Keratinocyte (primary cell): ENCODE data around the gene NDUFB11. TPM values are rescaled to one million over a fixed set of nuclear protein-coding genes. Genes with fewer than 3 reads are reported as not detected.

Source experiments
- DNase-seq: peaks from one replicate; pipeline ENCODE4 v3.0.0-alpha.2; 2011; ENCODE audit warnings: low read depth, missing footprints, low spot score
- FAIRE-seq: peaks from 2 replicates; lab custom pipeline; 2011; peaks lifted over from hg19 to GRCh38; lab: Jason Lieb, UNC
- H2AFZ ChIP-seq: 2 replicates; pipeline ENCODE4 v1.6.0; 2012; ENCODE audit warnings: low read length, control low read depth, inconsistent platforms; ENCODE audit not compliant: control insufficient read depth
- H3K27ac ChIP-seq: 2 replicates; pipeline ENCODE4 v1.5.1; 2011; ENCODE audit warnings: low read length; ENCODE audit not compliant: control insufficient read depth, insufficient read depth
- H3K27me3 ChIP-seq: 3 replicates; pipeline ENCODE4 v1.6.0; 2011; ENCODE audit warnings: low read length; ENCODE audit not compliant: control insufficient read depth, insufficient read depth; ENCODE audit errors: extremely low read depth
- H3K36me3 ChIP-seq, 2 experiments: 2 replicates in 1 of 2; 3 replicates in 1 of 2; pipeline ENCODE4 v1.5.1; 2011; ENCODE audit warnings: low read length in 2 of 2, mild to moderate bottlenecking in 1 of 2; ENCODE audit not compliant: control insufficient read depth in 2 of 2, insufficient read depth in 2 of 2; ENCODE audit errors: extremely low read depth in 1 of 2
- H3K4me1 ChIP-seq: 3 replicates; pipeline ENCODE4 v1.5.1; 2011; ENCODE audit warnings: low read length; ENCODE audit not compliant: control insufficient read depth, insufficient read depth; ENCODE audit errors: extremely low read depth
- H3K4me2 ChIP-seq: 3 replicates; pipeline ENCODE4 v1.6.0; 2011; ENCODE audit warnings: low read depth, low read length; ENCODE audit not compliant: control insufficient read depth, insufficient read depth; ENCODE audit errors: extremely low read depth
- H3K4me3 ChIP-seq, 3 experiments: fragments of 200-600 bp in 1 of 3; sonication (generic) in 1 of 3; 2 replicates in 2 of 3; 3 replicates in 1 of 3; pipeline ENCODE4 v1.5.1; 2011 to 2016; ENCODE audit warnings: low read length in 3 of 3, mild to moderate bottlenecking in 3 of 3, control low read depth in 2 of 3, inconsistent platforms in 1 of 3, low read depth in 1 of 3, mixed read lengths in 1 of 3, mixed run types in 1 of 3, moderate library complexity in 1 of 3; ENCODE audit not compliant: control insufficient read depth in 2 of 3, insufficient read depth in 2 of 3; ENCODE audit errors: extremely low read depth in 1 of 3
- H3K79me2 ChIP-seq: 2 replicates; pipeline ENCODE4 v1.6.0; 2012; ENCODE audit warnings: low read length; ENCODE audit not compliant: control insufficient read depth, insufficient read depth
- H3K9ac ChIP-seq: 3 replicates; pipeline ENCODE4 v1.6.0; 2011; ENCODE audit warnings: low read length; ENCODE audit not compliant: control insufficient read depth, insufficient read depth; ENCODE audit errors: extremely low read depth
- H3K9me1 ChIP-seq: 3 replicates; pipeline ENCODE4 v1.6.0; 2011; ENCODE audit warnings: low read length; ENCODE audit not compliant: control insufficient read depth, insufficient read depth; ENCODE audit errors: extremely low read depth
- H3K9me3 ChIP-seq: 2 replicates; pipeline ENCODE4 v1.5.1; 2012; ENCODE audit warnings: low read depth, low read length; ENCODE audit not compliant: control insufficient read depth
- H4K20me1 ChIP-seq: 3 replicates; pipeline ENCODE4 v1.6.0; 2011; ENCODE audit warnings: low read length; ENCODE audit not compliant: control insufficient read depth, insufficient read depth; ENCODE audit errors: extremely low read depth
- EZH2 ChIP-seq: IDR thresholded peaks from one replicate; pipeline ENCODE4 v1.6.1; 2012; ENCODE audit warnings: inconsistent platforms, mild to moderate bottlenecking, low read length, moderate library complexity
- dilution Hi-C: fragments of 300-500 bp; cut with MboI; formaldehyde crosslinking; loops from one replicate; pipeline ENCODE4 v1.7.0; 2020; ENCODE audit warnings: low sequenced_read_pairs; ENCODE audit not compliant: extremely low pct_ligation_motif_present
- polyA plus RNA-seq, 5 experiments: library from polyadenylated mRNA; depleted of rRNA in 3 of 5; stranded (reverse) in 3 of 5; stranded (forward) in 1 of 5; unstranded in 1 of 5; fragments of >200 nt; gene quantifications; 1 replicate in 1 of 5; 2 replicates in 3 of 5; 3 replicates in 1 of 5; pipeline versions ENCODE4 v1.2.1 to v1.2.3, GENCODE V29; 2011 to 2012; ENCODE audit warnings: missing spikeins in 2 of 5, low read depth in 1 of 5, low replicate concordance in 1 of 5
- TF ChIP-seq, protein P1 (sequence below), 3 experiments: IDR thresholded peaks in 1 of 3; conservative IDR thresholded peaks in 1 of 3; optimal IDR thresholded peaks in 1 of 3; 2 replicates in 2 of 3; 3 replicates in 1 of 3; pipeline versions ENCODE3 to v1.5.1; 2011; ENCODE audit warnings: low read length in 3 of 3, mild to moderate bottlenecking in 3 of 3, moderate library complexity in 2 of 3, control low read depth in 1 of 3, inconsistent platforms in 1 of 3; ENCODE audit not compliant: insufficient read depth in 2 of 3; ENCODE audit errors: extremely low read depth in 1 of 3

NDUFB11 gene
- polyA plus RNA-seq, 1 donor (not counting 4 experiments of a cell fraction or from before 2014, with no cell fraction given), result 39.3 TPM

- H3K27ac ChIP-seq, result no peak overlapping the region
- peaks cover 16% of the 10 kb centered on the region for H3K4me1 ChIP-seq
- H3K36me3 ChIP-seq, result peaks cover 4 to 15% of the 10 kb centered on the region in 2 experiments
- H3K27me3 ChIP-seq, result no peaks in the 10 kb centered on the region
- H3K9me1 ChIP-seq, result no peaks in the 10 kb centered on the region
- H3K79me2 ChIP-seq, result no peaks in the 10 kb centered on the region
- no peak overlapping the region for H2AFZ ChIP-seq
- TF ChIP-seq, protein P1, sequence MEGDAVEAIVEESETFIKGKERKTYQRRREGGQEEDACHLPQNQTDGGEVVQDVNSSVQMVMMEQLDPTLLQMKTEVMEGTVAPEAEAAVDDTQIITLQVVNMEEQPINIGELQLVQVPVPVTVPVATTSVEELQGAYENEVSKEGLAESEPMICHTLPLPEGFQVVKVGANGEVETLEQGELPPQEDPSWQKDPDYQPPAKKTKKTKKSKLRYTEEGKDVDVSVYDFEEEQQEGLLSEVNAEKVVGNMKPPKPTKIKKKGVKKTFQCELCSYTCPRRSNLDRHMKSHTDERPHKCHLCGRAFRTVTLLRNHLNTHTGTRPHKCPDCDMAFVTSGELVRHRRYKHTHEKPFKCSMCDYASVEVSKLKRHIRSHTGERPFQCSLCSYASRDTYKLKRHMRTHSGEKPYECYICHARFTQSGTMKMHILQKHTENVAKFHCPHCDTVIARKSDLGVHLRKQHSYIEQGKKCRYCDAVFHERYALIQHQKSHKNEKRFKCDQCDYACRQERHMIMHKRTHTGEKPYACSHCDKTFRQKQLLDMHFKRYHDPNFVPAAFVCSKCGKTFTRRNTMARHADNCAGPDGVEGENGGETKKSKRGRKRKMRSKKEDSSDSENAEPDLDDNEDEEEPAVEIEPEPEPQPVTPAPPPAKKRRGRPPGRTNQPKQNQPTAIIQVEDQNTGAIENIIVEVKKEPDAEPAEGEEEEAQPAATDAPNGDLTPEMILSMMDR (optimal IDR thresholded peaks at IDR 0.05 in 1 of 3, IDR thresholded peaks at IDR 0.05 in 1 of 3, conservative IDR thresholded peaks at IDR 0.05 in 1 of 3; ENCODE audit: extremely low read depth in 1 of 3, insufficient read depth in 2 of 3, low read length in 3 of 3), result no peak
- no peak for TF ChIP-seq EZH2
- no peaks in the 10 kb centered on the region for H3K9me3 ChIP-seq
- H3K9ac ChIP-seq, result no peak overlapping the region
- dilution Hi-C loops, result no loop called here
- no peak overlapping the region for H3K4me3 ChIP-seq
- H3K4me2 ChIP-seq, result no peak overlapping the region
- FAIRE-seq (no peak), DNase-seq (no peak)
- no peaks in the 10 kb centered on the region for H4K20me1 ChIP-seq
Measured at GRCh38 chrX:47180346-47180745, 35.8 kb upstream of the NDUFB11 start.

GRCh38 chrX:47179928-47180255 lies 35.4 kb upstream of the NDUFB11 start:
- Histone ChIP-seq H3K9me1 (no peaks in the 10 kb centered on the region), H3K9ac (no peak overlapping the region), H3K4me3 (no peak overlapping the region), H3K4me1 (peaks cover 16% of the 10 kb centered on the region), H2AFZ (no peak overlapping the region), H3K79me2 (no peaks in the 10 kb centered on the region), H3K36me3 (peaks cover 4 to 16% of the 10 kb centered on the region in 2 experiments), H3K27ac (no peak overlapping the region), H3K4me2 (no peak overlapping the region), H3K27me3 (no peaks in the 10 kb centered on the region), H3K9me3 (no peaks in the 10 kb centered on the region), H4K20me1 (no peaks in the 10 kb centered on the region)
- dilution Hi-C loops, result no loop called here
- TF ChIP-seq, protein P1 (optimal IDR thresholded peaks at IDR 0.05 in 1 of 3, IDR thresholded peaks at IDR 0.05 in 1 of 3, conservative IDR thresholded peaks at IDR 0.05 in 1 of 3; ENCODE audit: extremely low read depth in 1 of 3, insufficient read depth in 2 of 3, low read length in 3 of 3), result no peak
- TF ChIP-seq EZH2, result no peak
- DNase-seq, result no peak
- FAIRE-seq, result no peak
